Right hindlimb (tissue), 1 donor: Measurements from ENCODE around the gene CHMP4A.
"Not testable (repeated sequence)": the region's sequence is repeated elsewhere in the genome, so short reads cannot be mapped to it uniquely, and the experiment has no call there.

Experiments
- DNase-seq: peaks from one replicate; pipeline ENCODE4 v3.0.0-alpha.2; 2018

The CHMP4A gene

GRCh38 chr14:24246765-24247212 lies 33.5 kb upstream of the CHMP4A start:
- no peak for DNase-seq

- not testable (repeated sequence) for DNase-seq
These were observed 32.1 kb upstream of the CHMP4A start for GRCh38 chr14:24245350-24245749.

- no peak for DNase-seq
These were observed 30.1 kb upstream of the CHMP4A start for GRCh38 chr14:24243336-24243836.

GRCh38 chr14:24241829-24242443 lies 28.6 kb upstream of the CHMP4A start:
- DNase-seq: peak; percentile 96

GRCh38 chr14:24240110-24240918 lies 27.0 kb upstream of the CHMP4A start:
- DNase-seq: no peak

- no peak for DNase-seq
These were observed 25.3 kb upstream of the CHMP4A start for GRCh38 chr14:24238527-24239037.

GRCh38 chr14:24238123-24238522 lies 24.8 kb upstream of the CHMP4A start:
- no peak for DNase-seq

- DNase-seq: no peak
These were observed 24.2 kb upstream of the CHMP4A start for GRCh38 chr14:24237463-24237955.

- DNase-seq: no peak
These were observed 23.6 kb upstream of the CHMP4A start for GRCh38 chr14:24236689-24237462.

- no peak for DNase-seq
These were observed 22.8 kb upstream of the CHMP4A start for GRCh38 chr14:24235804-24236688.

GRCh38 chr14:24234095-24235005 lies 21.1 kb upstream of the CHMP4A start:
- DNase-seq: no peak

- no peak for DNase-seq
These were observed 20.2 kb upstream of the CHMP4A start for GRCh38 chr14:24233538-24233866.

GRCh38 chr14:24232645-24233537 lies 19.6 kb upstream of the CHMP4A start, which contains the start of gene GMPR2:
Gene GMPR2, plus strand, starts transcription at chr14:24232929. Its CDS starts 325 bp downstream, at chr14:24233254.
- DNase-seq: no peak

- DNase-seq: peak; percentile 96
These were observed 18.9 kb upstream of the CHMP4A start, which contains the start of gene NEDD8 for GRCh38 chr14:24232121-24232644. Gene NEDD8, minus strand, starts transcription at chr14:24232367. Its CDS starts 100 bp downstream, at chr14:24232267.

- DNase-seq: no peak
These were observed 18.2 kb upstream of the CHMP4A start for GRCh38 chr14:24231263-24232120.

- no peak for DNase-seq
These were observed 15.6 kb upstream of the CHMP4A start for GRCh38 chr14:24228902-24229301.

GRCh38 chr14:24226473-24226872 lies 13.2 kb upstream of the CHMP4A start:
- DNase-seq: no peak

- no peak for DNase-seq
These were observed 11.4 kb upstream of the CHMP4A start for GRCh38 chr14:24224618-24225071.
